K562 (cell line): ENCODE data around the gene LY6G5B. TPM values are rescaled to one million over a fixed set of nuclear protein-coding genes. Genes with fewer than 3 reads are reported as not detected.
A peak's percentile ranks its signal among the peaks of the same experiment; 100 is the strongest.

ENCODE experiments used
- CBFA2T2 ChIP-seq: fragments of 450-650 bp; conservative IDR thresholded peaks from 2 replicates; pipeline ENCODE4 v1.6.1; 2017; ENCODE audit warnings: mild to moderate bottlenecking
- DEAF1 ChIP-seq: fragments of 450-650 bp; formaldehyde crosslinking; IDR thresholded peaks from 2 replicates; pipeline ENCODE4 v1.4.0; 2020; ENCODE audit warnings: mild to moderate bottlenecking, moderate library complexity
- E2F1 ChIP-seq: sonication (generic); formaldehyde crosslinking; IDR thresholded peaks from 2 replicates; pipeline ENCODE4 v1.8.1; 2023; ENCODE audit warnings: mild to moderate bottlenecking, missing genetic modification reagents, moderate library complexity
- HDAC1 ChIP-seq, 2 experiments: fragments of 450-650 bp; IDR thresholded peaks; 2 replicates each; pipeline ENCODE4 v1.6.1; 2016 to 2017; ENCODE audit warnings: inconsistent platforms in 1 of 2, mild to moderate bottlenecking in 1 of 2, moderate library complexity in 1 of 2
- IFI16 ChIP-seq: fragments of 250-450 bp; sonication (Bioruptor Pico); IDR thresholded peaks from 2 replicates; pipeline ENCODE4 v2.1.2; 2022; ENCODE audit warnings: mild to moderate bottlenecking, inconsistent platforms
- MAX ChIP-seq: sonication (generic); formaldehyde crosslinking; IDR thresholded peaks from 2 replicates; pipeline ENCODE4 v1.9.0; 2022; ENCODE audit warnings: mild to moderate bottlenecking, missing genetic modification reagents
- MECOM ChIP-seq: fragments of 250-450 bp; sonication (Bioruptor Pico); IDR thresholded peaks from 2 replicates; pipeline ENCODE4 v1.8.0; 2022; ENCODE audit warnings: inconsistent platforms
- MIER1 ChIP-seq: fragments of 450-650 bp; IDR thresholded peaks from 2 replicates; pipeline ENCODE4 v1.6.1; 2016; ENCODE audit warnings: antibody characterized with exemption, mild to moderate bottlenecking, low read depth
- MXI1 ChIP-seq: IDR thresholded peaks from 2 replicates; pipeline ENCODE4 v1.6.1; 2011; ENCODE audit warnings: low read depth, mild to moderate bottlenecking, improper control_type of control experiment, low read length
- NR1H2 ChIP-seq: sonication (generic); formaldehyde crosslinking; IDR thresholded peaks from 2 replicates; pipeline ENCODE4 v1.4.0; 2020; ENCODE audit warnings: mild to moderate bottlenecking, missing genetic modification reagents
- SMARCA4 ChIP-seq: fragments of 450-650 bp; IDR thresholded peaks from 2 replicates; pipeline ENCODE4 v1.6.1; 2016
- SMARCE1 ChIP-seq: fragments of 450-650 bp; IDR thresholded peaks from 2 replicates; pipeline ENCODE4 v1.7.1; 2016; ENCODE audit warnings: mild to moderate bottlenecking
- STAT6 ChIP-seq: sonication (generic); formaldehyde crosslinking; IDR thresholded peaks from 2 replicates; pipeline ENCODE4 v1.8.1; 2023; ENCODE audit warnings: mild to moderate bottlenecking, missing genetic modification reagents
- TFAM ChIP-seq: fragments of 250-450 bp; sonication (Bioruptor Pico); conservative IDR thresholded peaks from 2 replicates; pipeline ENCODE4 v1.5.0; 2021; ENCODE audit warnings: mild to moderate bottlenecking, moderate library complexity
- ZBTB26 ChIP-seq: fragments of 450-650 bp; formaldehyde crosslinking; IDR thresholded peaks from 2 replicates; pipeline ENCODE4 v1.4.0; 2022; ENCODE audit warnings: missing genetic modification characterization
- ZNF124 ChIP-seq: sonication (generic); formaldehyde crosslinking; IDR thresholded peaks from 2 replicates; pipeline ENCODE4 v1.8.1; 2022; ENCODE audit warnings: missing genetic modification reagents
- ZNF224 ChIP-seq: sonication (generic); formaldehyde crosslinking; IDR thresholded peaks from 2 replicates; pipeline ENCODE4 v1.8.0; 2022; ENCODE audit warnings: mild to moderate bottlenecking, missing genetic modification reagents
- ZNF277 ChIP-seq: fragments of 250-450 bp; sonication (Bioruptor Pico); IDR thresholded peaks from 2 replicates; pipeline ENCODE4 v1.8.0; 2022; ENCODE audit warnings: inconsistent platforms, mild to moderate bottlenecking, moderate library complexity, borderline replicate concordance
- ZNF57 ChIP-seq: fragments of 450-650 bp; formaldehyde crosslinking; IDR thresholded peaks from 2 replicates; pipeline ENCODE4 v1.4.0; 2020; ENCODE audit warnings: mild to moderate bottlenecking, moderate library complexity
- ZNF785 ChIP-seq: fragments of 250-450 bp; sonication (Bioruptor Pico); IDR thresholded peaks from 2 replicates; pipeline ENCODE4 v1.4.0; 2020; ENCODE audit warnings: mild to moderate bottlenecking
- polyA plus RNA-seq, 8 experiments: library from polyadenylated mRNA; depleted of rRNA in 4 of 8; stranded (reverse) in 5 of 8; unstranded in 3 of 8; fragments of >200 nt; fragmentation: Nextera tagmentation in 2 of 8; fragmentation: Illumina TruSeq in 1 of 8; extraction: Ambion mirVana in 2 of 8; extraction: Trizol in 1 of 8; gene quantifications; 2 replicates each; pipeline versions ENCODE4 v1.2.1 to v1.2.3, GENCODE V29; 2011 to 2014; ENCODE audit warnings: inconsistent platforms in 1 of 8, missing spikeins in 1 of 8
- total RNA-seq, 7 experiments: library from RNA; depleted of rRNA in 6 of 7; stranded (reverse); fragments of >200 nt in 6 of 7; fragmentation: Illumina TruSeq in 2 of 7; extraction: Trizol in 2 of 7; gene quantifications; 2 replicates each; pipeline versions ENCODE4 v1.2.1 to v1.2.3, GENCODE V29; 2011 to 2021; ENCODE audit warnings: low replicate concordance in 1 of 7

LY6G5B gene
- total and polyA plus RNA-seq, 9 of the 15 experiments (the other 6 are each of a cell fraction or from before 2014, with no cell fraction given): 6.0 to 27.0 (median 7.5) TPM

GRCh38 chr6:31659649-31660380 is 10.0 kb upstream of the LY6G5B start (continued):
- TF ChIP-seq ZNF277 (CRISPR knock-in tag): 0 out of 2 replicates have a peak, but pooled peaks have one; percentile 18
- peak; percentile 41; the same call in 1 of the 2 replicates for TF ChIP-seq SMARCE1
- TF ChIP-seq MAX (CRISPR knock-in tag): no peak; the same call in 1 of the 2 replicates
- TF ChIP-seq CBFA2T2: no peak
- peak; percentile 53; the same call in 1 of the 2 replicates for TF ChIP-seq E2F1 (CRISPR knock-in tag)
- TF ChIP-seq DEAF1 (CRISPR knock-in tag): 0 out of 2 replicates have a peak, but pooled peaks have one; percentile 5
- peak; percentile 91 for TF ChIP-seq MIER1
- no peak for TF ChIP-seq ZNF124
- TF ChIP-seq SMARCA4: peak; percentile 12; the same call in 1 of the 2 replicates
- TF ChIP-seq ZNF785 (CRISPR knock-in tag): peak; percentile 74; the same call in 1 of the 2 replicates
- TF ChIP-seq ZNF57 (CRISPR knock-in tag): peak; percentile 69
- no peak for TF ChIP-seq TFAM
- 0 out of 2 replicates have a peak, but pooled peaks have one; percentile 5 for TF ChIP-seq MXI1
- peak; percentile 70; the same call in 1 of the 2 replicates for TF ChIP-seq ZBTB26
- peak; percentile 68; the same call in 1 of the 2 replicates for TF ChIP-seq IFI16 (CRISPR knock-in tag)
- peak in 1 of 2 experiments; percentile 79; a peak in 2 of 4 replicates for TF ChIP-seq HDAC1 (IDR thresholded peaks at IDR 0.05)
- peak; percentile 38 for TF ChIP-seq NR1H2
- peak; percentile 10; the same call in 1 of the 2 replicates for TF ChIP-seq STAT6 (CRISPR knock-in tag)
- peak; percentile 3; the same call in 1 of the 2 replicates for TF ChIP-seq MECOM (CRISPR knock-in tag)
- TF ChIP-seq ZNF224: peak; percentile 83; the same call in 1 of the 2 replicates
